Stimulated activated CD8-positive, alpha-beta memory T cell treated with anti-CD3 and anti-CD28 coated beads, Interleukin-15, amount 100 ng/mL, for 24 hours (primary cell): Measurements from ENCODE around the gene GTPBP3.
"Not testable (repeated sequence)": the region's sequence is repeated elsewhere in the genome, so short reads cannot be mapped to it uniquely, and the experiment has no call there.

Experiments used
- DNase-seq: peaks from one replicate; pipeline ENCODE4 v3.0.0-alpha.2; 2020; ENCODE audit warnings: low read depth

Gene GTPBP3

DNA sequence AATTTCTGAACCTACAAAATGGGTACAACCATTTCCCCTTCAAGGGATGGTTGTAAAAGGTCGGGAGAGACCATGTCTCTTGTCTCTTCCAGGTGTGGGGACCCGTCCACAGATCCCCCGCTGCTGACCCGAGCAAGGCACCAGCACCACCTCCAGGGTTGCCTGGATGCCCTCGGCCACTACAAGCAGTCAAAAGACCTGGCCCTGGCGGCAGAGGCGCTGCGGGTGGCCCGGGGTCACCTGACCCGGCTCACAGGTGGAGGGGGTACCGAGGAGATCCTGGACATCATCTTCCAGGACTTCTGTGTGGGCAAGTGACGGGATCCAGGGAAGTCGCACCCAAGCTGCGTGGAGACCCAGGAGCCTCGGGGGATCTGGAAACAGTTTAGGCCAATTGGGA, 4.0 kb downstream of the GTPBP3 start:
- no peak for DNase-seq

DNA sequence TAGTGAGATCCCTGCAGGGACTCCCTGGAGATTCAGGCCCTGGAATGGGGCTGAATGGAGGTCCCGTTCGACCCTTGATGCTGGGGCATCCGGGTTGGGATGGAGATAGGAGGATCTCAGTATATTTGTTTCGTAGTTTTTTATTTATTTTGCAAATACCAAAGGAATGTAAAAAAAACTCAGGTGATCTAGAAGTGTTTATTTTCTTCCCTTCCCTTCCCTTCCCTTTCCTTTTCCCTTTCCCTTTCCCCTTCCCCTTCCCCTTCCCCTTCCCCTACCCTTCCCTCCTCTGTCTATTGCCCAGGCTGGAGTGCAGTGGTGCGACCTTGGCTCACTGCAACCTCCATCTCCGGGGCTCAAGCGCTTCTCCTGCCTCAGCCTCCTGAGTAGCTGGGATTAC, 4.5 kb downstream of the GTPBP3 start:
- DNase-seq: no peak

- DNase-seq: peak; percentile 78
Observed at GRCh38 chr19:17346109-17346671, 8.8 kb downstream of the GTPBP3 start.

DNA sequence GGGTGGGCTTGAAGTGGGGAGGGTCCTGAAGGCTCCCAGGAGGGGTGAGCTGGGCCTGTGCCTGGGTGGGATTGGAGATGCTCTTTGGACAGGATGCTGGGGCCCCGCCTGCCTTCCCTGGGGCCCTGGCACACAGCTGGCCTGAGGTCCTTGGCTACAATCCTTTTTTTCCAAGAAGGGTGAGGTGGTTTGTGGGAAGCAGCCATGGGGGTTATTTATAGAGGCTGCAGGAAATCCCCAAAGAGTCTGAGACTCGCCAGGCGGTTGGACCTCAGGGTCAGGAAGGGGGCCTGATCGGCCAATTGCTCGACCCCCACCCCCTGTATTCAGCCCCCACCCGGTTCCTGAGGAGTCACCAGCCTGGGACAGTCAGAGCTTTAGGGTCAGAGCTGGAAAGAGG, 10.0 kb downstream of the GTPBP3 start:
- no peak for DNase-seq

DNA sequence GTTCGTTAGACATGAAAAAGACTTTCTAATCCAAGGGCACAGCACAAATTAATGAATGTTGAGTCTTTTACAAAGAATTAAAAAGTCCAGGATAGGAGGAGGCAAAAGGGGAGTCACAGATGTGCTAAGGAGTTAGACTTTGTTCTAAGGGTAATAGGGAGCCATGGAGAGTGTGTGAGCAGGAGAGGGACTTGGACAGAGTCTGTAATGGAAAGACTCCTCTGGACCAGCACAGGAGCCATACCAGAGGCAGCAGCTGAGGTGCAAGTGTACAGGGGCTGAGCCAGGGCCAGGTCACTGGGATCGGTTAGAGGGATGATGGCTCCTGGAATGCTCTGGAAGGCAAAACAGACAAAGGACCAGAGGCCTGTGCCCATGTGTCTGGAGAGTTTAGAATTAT, 10.5 kb downstream of the GTPBP3 start:
- no peak for DNase-seq

- DNase-seq: no peak
Observed at GRCh38 chr19:17348700-17349099, 11.3 kb downstream of the GTPBP3 start.

- no peak for DNase-seq
Observed at GRCh38 chr19:17351815-17352435, 14.6 kb downstream of the GTPBP3 start.

DNA sequence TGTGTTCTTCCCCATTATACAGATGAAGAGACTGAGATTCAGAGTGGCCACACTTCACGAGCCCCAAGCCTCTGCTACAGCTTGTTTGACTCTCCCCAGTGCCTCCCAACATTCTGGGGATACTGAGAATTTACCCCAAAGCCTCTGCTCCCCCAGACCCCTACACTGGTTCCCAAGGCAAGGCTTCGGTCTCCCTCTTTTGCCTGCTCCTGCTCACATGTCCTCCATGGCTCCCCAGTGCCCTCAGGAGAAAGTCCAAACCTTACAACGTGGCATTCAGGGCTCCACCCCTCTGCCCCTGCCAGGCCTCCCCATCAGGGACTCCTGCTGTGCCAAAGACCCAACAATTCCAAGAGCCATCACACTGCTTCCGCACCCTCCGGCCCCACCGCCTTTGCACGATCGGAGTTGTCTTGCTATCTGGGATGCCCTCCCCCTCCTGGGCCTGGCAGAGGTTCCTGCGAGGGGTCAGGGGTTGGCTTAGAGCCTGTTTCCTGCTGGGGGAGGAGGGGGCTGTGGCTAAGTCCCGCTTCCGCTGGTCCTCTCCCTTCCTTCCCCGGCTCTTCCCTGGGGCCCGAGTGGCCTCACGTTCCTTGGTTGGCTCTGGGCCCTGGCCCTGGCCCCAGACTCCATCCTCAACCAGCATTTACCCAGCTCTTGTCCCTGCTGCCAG, 15.4 kb downstream of the GTPBP3 start:
- no peak for DNase-seq

GRCh38 chr19:17353386-17353785, 16.0 kb downstream of the GTPBP3 start:
- no peak for DNase-seq

DNA sequence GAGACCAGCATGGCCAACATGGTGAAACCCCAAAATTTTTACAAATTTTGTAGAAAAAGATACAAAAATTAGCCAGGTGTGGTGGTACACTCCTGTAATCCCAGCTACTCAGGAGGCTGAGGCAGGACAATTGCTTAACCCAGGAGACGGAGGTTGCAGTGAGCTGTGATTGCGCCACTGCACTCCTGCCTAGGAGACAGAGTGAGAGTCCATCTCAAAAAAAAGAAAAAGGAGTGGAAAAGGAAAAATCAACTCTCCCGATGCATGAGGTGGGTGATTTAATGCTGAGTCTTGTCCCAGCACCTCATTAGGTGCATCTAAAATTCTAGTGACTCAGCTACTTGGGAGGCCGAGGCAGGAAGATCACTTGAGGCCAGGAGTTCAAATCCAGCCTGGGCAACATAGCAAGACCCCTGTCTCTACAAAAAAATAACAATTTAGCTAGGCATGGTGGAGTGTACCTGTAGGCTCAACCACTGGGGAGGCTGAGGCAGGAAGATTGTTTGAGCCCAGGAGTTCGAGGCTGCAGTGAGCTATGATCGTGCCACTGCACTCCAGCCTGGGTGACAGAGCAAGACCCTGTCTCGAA, 19.8 kb downstream of the GTPBP3 start:
- no peak for DNase-seq

GRCh38 chr19:17357724-17358123, 20.4 kb downstream of the GTPBP3 start:
- DNase-seq: no peak

DNA sequence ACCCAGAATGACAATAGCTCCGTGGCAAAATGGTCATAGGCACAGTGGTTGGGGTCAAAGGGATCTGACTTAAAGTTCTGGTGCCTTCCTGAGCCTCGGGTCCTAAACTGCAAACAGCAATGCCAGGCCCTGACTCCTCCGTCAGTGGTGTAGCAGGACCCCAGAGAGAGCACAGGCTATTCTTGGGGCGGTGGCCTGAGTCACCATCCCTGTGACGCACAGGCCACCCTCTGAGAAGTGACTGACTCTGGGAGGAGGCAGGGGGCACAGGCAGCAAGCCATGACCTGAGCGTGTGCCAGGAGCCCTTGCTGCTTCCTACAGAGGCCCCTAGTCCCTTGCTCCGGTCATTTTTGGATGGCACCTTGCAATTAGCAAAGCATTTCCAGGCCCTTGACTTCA, 21.0 kb downstream of the GTPBP3 start:
- DNase-seq: no peak

DNA sequence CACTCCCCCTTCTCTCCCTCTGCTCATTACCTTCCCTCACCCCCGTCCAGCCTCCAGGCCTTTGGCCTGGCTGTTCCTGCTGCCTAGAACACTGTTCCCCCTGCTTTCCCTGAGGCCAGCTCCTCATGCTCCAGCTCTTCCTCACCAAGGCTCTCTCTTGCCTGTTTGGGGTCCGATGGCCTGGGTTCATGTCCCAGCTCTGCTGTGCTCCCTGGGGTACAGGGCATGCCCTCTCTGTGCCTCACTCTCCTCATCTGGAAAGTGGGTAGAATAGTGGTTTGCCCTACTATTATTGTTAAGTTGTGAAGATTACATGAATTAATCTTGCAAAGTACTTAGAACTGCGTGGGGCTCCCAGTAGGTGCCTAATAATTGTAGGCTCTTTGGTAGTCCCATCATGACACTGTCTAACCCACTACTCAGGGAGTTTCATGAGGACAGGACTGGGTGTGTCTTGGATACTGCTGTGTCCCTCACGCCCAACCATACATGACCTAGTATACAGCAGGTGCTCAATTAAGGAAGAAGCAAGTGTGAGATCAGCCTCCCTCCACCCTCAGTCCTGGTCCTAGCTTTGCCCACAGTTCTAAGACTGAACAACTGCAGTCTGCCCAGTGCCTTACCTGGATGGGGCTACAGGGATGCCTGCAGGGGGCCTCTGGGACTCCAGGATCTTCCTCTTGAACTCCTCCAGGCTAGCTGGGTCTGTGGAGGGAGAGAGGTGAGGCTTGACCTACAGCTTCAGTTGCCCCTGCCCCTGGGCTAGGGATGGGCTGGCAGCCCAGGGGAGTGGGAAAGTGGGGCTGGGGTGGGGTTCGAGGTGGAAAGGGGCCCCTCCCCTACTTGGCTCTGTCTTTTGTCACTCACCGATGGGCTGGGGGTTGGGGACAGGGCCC, 22.8 kb downstream of the GTPBP3 start:
- DNase-seq: no peak

DNA sequence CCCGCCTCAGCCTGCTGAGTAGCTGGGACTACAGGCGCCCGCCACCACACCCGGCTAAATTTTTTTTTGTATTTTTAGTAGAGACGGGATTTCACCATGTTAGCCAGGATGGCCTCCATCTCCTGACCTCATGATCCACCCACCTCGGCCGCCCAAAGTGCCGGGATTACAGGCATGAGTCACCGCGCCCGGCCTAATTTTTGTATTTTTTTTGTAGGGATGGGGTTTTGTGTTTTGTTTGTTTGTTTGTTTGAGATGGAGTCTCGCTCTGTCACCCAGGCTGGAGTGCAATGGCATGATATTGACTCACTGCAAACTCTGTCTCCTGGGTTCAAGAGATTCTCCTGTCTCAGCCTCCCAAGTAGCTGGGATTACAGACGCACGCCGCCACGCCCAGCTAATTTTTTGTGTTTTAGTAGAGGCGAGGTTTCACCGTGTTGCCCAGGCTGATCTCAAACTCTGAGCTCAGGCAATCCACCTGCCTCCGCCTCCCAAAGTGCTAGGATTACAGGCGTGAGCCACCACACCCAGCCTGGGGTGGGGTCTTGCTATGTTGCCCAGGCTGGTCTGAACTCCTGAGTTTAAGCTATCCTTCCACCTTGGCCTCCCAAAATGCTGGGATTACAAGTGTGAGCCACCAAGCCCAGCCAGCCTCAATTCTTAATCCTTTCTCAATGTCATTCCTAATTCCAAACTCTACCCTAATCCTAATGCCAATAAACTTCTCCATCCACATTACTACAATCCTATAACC, 26.7 kb downstream of the GTPBP3 start:
- not testable (repeated sequence) for DNase-seq

GRCh38 chr19:17365361-17365760, 28.0 kb downstream of the GTPBP3 start:
- DNase-seq: no peak

DNA sequence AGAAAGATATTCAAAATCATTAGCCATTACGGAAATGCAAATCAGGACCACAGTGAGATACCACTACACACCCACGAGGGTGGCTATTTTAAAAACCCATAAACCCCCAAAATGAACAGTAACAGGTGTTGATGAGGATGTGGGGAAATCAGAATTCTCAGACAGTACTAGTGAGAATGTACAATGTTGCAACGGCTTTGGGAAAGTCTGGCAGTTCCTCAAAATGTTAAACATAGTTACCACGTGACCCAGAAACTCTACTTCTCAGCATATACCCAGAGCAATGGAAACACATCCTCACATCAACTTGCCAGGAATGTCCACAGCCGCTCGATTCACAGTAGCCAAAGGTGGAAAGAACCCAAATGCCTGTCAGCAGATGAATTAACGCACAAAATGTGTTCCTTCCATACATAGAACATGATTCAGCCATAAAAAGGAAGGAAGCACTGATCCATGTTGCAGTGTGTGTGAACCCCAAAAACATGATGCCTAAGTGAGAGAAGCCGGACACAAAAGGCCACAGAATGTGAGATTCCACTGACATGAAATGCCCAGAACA, 32.8 kb downstream of the GTPBP3 start:
- DNase-seq: no peak

DNA sequence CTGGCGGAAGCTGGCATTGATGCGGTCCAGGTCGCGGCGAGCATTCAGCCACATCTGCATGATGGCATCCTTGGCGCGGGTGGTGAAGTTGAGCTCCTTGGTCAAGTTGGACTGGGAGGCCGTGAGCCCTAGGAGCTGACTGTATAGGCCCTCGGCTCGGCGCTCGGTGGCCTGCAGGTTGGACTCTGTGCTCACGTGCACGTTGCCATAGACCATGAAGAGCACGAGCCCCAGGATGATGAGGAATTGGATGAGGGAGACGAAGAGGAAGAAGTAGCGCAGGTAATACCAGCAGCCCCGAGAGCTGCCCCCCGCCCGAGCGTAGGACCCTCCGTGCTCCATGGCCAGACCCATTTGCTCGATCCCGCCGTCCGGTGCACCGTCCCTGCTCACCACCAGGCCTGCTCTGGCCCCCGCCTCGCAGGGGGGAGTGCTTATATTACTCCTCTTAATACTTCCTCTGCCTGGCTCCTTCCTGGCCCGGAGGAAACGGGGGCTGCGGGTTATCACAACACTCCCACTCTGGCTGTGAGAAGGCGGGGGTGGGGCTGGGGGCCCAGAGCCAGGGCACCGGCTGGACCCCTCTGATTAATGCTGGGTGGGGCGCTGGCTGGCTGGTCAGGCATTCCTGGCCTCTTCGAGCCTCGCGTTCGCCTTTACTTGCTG, 39.7 kb downstream of the GTPBP3 start, which contains the start of gene PLVAP:
TSS of gene PLVAP (minus strand) at position 408 of the 666 bp plus-strand sequence. CDS start at position 354, 54 bp downstream.
- no peak for DNase-seq

DNA sequence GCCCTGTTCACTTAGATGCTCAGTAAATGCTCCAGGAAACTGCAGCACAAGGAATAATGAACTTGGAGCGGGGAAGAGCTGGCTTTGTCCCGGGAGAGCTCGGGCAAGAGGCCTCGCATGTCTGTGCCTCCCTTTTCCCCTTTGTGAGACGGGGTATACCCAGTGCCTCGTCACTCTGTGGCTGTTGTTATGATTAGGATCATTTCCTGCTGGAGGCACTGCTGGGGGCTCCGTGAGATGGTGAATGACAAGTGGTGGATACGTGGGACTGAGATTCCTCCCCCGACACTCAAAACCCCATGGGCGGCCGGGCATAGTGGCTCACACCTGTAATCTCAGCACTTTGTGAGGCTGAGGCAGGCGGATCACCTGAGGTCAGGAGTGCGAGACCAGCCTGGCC, 40.9 kb downstream of the GTPBP3 start:
- no peak for DNase-seq

GRCh38 chr19:17379221-17379631, 41.9 kb downstream of the GTPBP3 start:
- DNase-seq: no peak

- no peak for DNase-seq
Observed at GRCh38 chr19:17380426-17381138, 43.2 kb downstream of the GTPBP3 start.
